NOMO-1 (cell line): ENCODE measurements around the gene CDHR3.
"Not testable (repeated sequence)": the region's sequence is repeated elsewhere in the genome, so short reads cannot be mapped to it uniquely, and the experiment has no call there.

Experiments used
- DNase-seq, 2 experiments: peaks; one replicate each; lab custom pipeline; 2025; ENCODE audit not compliant: unreplicated experiment in 2 of 2; lab: John Stamatoyannopoulos, UW

Gene CDHR3

GRCh38 chr7:105955651-105956466, 7.2 kb upstream of the CDHR3 start:
- not testable (repeated sequence) for DNase-seq

GRCh38 chr7:105958012-105958411, 5.1 kb upstream of the CDHR3 start:
- no peak for DNase-seq

- no peak for DNase-seq
Observed at GRCh38 chr7:105962353-105962752, 711 bp upstream of the CDHR3 start.

- DNase-seq = no peak
Observed at GRCh38 chr7:105971845-105972244, 8.8 kb downstream of the CDHR3 start.

- DNase-seq = no peak
Observed at GRCh38 chr7:105972276-105972675, 9.2 kb downstream of the CDHR3 start.

- DNase-seq = no peak
Observed at GRCh38 chr7:105974471-105974870, 11.4 kb downstream of the CDHR3 start.

GRCh38 chr7:105975770-105976417, 12.8 kb downstream of the CDHR3 start:
- no peak for DNase-seq

GRCh38 chr7:105976868-105977267, 13.8 kb downstream of the CDHR3 start:
- no peak for DNase-seq

- DNase-seq = no peak
Observed at GRCh38 chr7:105978035-105978434, 15.0 kb downstream of the CDHR3 start.

GRCh38 chr7:105978974-105979373, 15.9 kb downstream of the CDHR3 start:
- no peak for DNase-seq

- DNase-seq = no peak
Observed at GRCh38 chr7:105979405-105979804, 16.3 kb downstream of the CDHR3 start.

- DNase-seq = no peak
Observed at GRCh38 chr7:105980645-105981396, 17.8 kb downstream of the CDHR3 start.

GRCh38 chr7:105982388-105982787, 19.3 kb downstream of the CDHR3 start:
- no peak for DNase-seq

GRCh38 chr7:105984808-105985207, 21.7 kb downstream of the CDHR3 start:
- not testable (repeated sequence) for DNase-seq

- DNase-seq = no peak
Observed at GRCh38 chr7:105985229-105985628, 22.2 kb downstream of the CDHR3 start.

GRCh38 chr7:105985672-105986215, 22.7 kb downstream of the CDHR3 start:
- DNase-seq = no peak

- no peak for DNase-seq
Observed at GRCh38 chr7:105987046-105987445, 24.0 kb downstream of the CDHR3 start.

GRCh38 chr7:105988276-105988675, 25.2 kb downstream of the CDHR3 start:
- DNase-seq = no peak

- DNase-seq = no peak
Observed at GRCh38 chr7:105989191-105989590, 26.1 kb downstream of the CDHR3 start.

GRCh38 chr7:105989686-105990085, 26.6 kb downstream of the CDHR3 start:
- DNase-seq = no peak

- DNase-seq = no peak
Observed at GRCh38 chr7:105990141-105990540, 27.1 kb downstream of the CDHR3 start.
